Fibroblast of skin of back (primary cell): ENCODE data around the gene DMRTC2.
"Not testable (repeated sequence)": the region's sequence is repeated elsewhere in the genome, so short reads cannot be mapped to it uniquely, and the experiment has no call there.

Source experiments
- DNase-seq: peaks from one replicate; pipeline ENCODE4 v3.0.0-alpha.2; 2013

The DMRTC2 gene

DNA sequence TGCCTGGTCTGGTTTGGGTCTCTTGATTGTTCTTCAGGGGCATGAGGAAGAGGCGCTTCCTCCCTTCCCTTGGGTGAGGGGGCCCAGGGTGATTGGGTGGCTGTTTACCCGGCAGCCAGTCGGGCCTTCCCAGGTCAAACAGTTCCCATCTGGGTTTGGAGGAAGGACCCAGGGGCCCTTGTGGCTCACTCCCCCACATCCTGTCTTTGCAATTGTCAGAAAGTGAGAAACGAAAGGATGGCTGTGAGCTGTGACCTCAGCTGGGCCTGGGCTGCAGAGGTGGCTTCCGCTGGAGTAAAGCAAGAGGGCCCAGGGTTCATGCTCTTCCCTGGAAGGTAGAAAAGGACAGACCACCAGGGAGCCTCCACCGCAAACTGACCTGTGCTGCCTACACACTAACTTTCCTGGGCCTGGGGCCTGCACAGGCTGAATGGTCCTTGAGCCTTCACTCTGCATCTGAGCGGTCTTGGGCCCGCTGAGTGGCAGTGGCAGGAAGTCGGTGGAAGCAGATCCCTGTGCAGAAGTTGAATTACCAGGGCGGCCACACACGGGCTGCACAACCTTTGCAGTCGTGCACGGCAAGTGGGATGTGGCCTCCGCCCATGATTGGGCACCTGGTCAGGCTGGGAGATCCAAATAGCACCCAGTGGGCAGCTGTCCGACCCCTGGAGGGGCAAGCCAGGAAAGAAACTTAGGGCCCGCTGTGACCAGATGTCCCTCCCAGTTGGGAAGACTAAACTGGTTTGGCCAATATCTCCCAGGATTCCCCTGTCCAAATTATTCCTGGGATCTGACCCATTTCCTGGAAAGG lies 26.9 kb downstream of the DMRTC2 start:
- no peak for DNase-seq

DNA sequence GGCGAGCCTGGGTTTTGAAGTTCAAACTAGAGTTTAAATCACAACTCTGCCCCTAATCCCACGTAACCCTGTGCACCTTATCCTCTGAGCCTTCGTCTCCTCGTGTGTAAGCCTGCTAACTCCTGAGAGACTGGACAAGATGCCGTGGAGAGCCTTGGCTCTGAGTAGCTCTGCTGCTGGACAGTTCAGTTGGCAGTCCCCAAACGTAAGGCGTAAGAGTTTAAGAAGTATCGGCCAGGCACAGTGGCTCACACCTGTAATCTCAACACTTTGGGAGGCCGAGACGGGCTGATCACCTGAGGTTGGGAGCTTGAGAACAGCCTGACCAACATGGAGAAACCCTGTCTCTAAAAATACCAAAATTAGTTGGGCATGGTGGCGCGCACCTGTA lies 27.5 kb downstream of the DMRTC2 start:
- DNase-seq = no peak

DNA sequence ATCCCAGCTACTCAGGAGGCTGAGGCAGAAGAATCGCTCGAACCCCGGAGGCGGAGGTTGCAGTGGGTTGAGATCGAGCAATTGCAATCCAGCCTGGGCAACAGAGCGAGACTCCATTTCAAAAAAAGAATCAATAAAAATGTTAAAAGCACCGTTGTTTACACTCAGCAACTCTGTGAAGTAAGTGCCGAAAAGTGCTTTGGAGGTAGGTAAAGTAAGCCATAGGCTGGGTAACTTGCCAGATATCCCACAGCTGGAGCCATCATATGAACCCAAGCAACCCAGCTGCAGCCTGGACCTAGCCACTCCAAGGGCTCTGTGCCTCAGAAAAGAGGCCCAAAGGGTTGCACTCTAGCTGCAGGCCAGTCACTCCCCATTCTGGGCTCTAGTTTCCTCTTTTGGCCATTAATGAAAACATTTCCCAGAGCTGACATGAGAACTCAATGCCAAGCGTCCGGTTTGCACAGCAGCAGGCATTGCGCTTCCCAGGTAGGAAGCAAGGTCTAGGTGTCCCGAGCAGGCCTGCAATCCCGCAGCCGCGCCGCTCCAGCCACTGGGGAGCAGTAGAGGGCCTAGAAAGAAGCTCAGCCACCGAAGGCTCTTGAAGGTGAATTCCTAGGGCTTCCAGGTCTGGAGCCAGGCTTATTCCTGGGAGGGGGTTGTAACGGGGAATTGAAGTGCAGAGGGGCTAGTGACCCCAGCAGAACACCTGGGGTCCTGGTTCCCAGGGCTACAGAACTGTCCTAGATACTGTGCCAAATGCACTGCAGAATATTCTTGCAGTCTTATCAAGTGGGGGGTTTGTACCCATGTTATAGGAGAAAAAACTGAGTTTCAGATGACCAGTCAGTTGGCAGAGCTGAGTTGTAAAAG lies 28.2 kb downstream of the DMRTC2 start:
- DNase-seq = peak; percentile 49

DNA sequence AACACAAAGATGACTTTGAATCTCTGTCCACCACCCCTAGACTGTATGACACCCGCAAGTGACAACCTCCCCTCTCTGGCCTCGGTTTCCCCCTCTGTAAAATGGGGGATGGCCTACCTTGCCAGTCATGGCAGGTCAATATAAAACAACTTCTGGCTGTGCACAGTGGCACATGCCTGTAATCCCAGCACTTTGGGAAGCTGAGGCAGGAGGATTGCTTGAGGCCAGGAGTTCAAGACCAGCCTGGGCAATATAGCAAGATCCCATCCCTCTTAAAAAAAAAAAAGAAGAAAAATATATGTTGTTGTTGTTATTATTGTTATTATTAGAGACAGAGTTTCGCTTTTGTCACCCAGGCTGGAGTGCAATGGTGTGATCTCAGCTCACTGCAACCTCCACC lies 31.1 kb downstream of the DMRTC2 start:
- not testable (repeated sequence) for DNase-seq

DNA sequence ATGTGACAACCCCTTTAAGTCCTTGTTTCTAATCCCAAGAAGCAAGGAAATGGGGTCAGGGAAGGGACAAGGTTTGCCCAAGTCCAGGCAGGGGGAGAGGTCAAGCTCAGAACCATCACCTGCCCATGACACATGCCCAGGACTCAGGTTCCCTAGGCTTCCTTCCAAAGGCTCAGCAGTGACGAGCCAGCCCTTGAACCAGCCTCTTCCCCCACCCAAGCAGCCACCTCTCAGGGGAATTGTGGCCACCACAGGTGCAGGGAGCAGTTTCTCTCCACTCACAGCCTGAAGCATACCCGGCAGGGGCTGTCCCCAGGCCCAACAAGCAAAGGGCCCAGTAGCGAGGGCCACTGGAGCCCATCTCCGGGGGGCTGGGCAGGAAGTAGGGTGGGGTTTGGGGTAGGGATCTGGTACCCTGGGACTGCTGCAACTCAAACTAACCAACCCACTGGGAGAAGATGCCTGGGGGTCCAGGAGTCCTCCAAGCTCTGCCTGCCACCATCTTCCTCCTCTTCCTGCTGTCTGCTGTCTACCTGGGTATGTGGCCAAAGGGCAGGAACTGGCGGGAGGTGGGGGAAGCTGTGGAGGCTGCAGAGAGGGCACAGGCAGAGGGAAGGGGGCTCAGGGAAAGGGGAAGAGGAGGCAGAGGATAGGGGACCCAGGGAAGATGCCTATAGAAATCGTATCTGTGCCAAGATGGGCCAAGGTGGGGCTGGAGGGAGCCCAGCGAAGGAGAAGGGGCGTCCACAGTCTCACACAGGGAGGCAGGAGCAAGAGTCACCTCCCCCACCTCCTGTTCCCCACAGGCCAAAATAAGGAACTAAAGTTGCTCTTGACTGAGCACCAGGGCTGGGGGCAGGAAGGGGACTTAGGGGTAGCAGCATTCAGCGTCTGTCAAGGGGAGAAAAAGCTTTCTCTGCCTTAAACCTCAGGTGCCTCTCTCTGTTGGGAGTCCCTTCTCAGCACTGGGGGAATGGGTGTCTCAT lies 32.3 kb downstream of the DMRTC2 start, which contains the start of gene CD79A:
Gene CD79A (plus strand): TSS at position 433 of the 986 bp plus-strand sequence. CDS start 26 bp downstream, at position 459.
- DNase-seq = no peak

DNA sequence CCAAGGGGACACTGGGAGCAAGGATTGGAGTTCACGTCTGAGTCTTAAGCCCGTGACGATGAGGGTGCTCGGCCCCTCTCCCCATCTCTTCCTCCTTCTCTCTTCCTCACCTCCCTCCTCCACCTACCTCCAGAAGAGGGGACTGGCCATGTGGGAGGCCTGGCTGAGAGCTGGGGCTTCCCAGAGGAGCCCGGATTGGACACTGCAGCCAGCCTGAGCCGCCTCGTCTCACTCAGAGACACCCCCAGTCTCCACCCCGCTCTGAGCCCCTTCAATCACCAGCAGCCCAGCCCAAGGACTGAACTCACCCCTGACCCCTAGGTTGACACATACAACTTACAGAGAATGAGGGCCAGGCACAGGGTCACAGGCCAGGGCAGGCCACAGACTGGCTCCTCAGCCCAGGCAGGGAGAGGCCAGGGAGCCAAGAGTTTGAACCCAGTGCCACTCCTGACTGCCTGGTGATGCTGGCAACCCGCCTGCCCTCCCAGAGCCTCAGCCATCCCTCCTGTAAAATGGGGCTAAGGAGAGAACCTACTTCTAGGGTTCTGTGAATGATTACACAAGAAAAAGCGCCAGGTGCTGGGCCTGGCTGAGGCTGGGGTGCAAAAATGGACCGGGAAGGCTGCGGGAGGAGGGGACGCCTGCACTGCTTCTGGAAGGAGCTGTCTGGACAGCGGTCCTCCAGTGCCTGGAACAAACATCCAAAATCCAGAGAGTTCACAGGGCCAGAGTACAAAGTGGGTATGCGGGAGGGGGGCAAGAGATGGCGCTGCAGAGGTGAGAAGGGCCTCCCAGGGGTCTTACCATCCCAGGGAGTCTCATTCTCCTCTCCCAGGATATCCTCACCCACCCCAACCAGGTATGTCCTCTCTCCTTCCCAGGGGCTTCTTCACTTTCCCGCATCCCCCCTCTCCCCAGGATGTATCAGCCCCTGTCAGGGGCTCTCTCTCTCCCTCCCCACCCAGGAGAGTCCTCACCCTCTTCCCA lies 33.4 kb downstream of the DMRTC2 start:
- no peak for DNase-seq

DNA sequence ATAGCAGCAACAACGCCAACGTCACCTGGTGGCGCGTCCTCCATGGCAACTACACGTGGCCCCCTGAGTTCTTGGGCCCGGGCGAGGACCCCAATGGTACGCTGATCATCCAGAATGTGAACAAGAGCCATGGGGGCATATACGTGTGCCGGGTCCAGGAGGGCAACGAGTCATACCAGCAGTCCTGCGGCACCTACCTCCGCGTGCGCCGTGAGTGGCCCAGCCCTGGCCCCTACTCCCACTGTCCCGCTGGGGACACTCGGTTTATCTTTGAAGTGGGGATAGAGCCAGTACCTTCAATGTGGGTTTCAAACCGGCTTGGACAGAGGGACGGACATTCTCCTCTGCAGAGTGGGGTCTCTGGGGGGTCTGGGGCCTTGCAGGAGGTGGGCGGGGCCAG lies 34.2 kb downstream of the DMRTC2 start:
- DNase-seq = no peak

DNA sequence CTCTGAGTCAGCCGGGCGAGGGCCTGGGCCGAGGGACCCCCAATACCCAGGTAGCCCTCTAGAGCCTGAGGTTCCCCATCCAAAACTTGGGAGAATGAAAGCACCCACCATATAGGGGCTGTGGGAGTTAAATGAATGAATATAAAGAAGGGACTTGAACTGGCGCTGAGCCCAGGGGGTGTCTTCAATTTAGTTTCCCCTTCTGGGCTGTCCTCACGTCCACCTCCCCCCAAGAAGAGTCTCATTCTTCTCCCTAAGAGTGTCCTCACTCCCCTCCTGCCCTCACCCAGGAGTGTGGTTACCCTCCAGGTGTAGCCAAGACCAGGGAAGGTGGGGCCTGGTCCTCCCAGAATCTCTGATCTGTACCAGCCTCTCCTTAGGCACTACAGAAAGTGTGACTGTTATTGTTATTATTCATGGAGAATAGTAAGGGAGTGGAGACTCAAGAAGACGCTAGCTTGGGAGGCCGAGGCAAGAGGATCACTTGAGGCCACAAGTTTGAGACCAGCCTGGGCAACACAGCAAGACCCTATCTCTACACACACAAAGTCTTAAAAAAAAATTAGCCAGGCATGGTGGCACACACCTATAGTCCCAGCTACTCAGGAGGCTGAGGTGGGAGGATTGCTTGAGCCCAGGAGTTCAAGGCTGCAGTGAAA lies 35.0 kb downstream of the DMRTC2 start:
- DNase-seq = no peak

DNA sequence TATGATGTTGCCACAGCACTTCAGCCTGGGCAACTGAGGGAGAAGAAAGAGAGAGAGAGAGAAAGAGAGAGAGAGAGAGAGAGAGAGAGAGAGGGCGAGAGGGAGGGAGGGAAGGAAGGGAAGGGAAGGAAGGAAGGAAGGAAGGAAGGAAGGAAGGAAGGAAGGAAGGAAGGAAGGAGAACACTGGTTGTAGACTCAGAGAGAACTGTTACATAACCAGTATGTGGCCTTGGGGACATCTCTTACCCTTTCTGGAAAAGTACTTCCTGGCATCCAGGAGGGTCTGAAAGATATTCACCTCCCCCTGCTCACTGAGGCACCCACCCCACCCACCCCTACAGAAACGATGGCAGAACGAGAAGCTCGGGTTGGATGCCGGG lies 35.5 kb downstream of the DMRTC2 start:
- DNase-seq = no peak

DNA sequence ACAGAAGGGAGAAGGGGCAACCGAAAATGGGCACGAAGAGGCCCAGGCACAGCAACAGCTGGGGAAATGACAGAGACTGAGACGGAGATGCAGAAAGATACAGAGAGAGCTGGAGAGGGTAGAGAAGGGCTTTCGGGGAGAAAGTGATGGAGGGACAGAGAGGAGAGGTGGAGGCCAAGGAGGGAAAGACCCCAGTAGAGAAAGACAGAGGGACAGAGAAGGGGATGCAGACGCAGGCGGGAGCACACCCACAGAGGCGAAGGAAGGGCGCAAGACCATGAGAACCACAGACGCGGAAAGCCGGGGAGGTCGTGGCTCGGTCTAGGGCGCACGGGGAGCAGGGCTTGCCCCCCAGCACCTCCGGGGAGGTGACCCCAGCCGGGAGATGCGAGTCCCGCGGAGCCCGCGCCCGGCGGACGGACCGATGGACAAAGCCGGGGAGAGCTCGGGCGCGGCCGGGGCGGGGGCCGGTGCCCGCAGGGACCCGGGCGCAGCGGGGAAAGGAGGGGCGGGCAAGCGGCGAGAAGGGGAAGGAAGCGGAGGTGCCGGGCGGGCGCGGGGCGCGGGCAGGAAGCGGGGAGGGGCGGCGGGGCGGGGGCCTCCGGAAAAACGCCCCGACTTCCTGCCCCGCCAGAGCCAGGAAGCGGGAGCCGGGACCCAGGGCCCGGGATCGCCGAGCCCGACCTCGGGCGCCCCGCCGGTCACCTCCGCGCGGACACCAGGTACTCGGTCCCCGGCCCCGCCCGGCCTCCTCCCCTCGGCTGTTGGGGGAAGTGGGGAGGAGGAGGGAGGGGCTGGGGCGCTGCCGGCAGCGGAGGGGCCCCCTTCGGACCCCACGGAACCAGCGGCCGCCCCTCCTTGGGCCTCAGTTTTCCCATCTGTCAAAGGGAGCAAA lies 38.0 kb downstream of the DMRTC2 start, which contains the start of gene ARHGEF1:
Gene ARHGEF1 (plus strand): TSS at position 617 of the 895 bp plus-strand sequence. CDS start 4,899 bp downstream, outside the sequence.
- peak; percentile 40 for DNase-seq

DNA sequence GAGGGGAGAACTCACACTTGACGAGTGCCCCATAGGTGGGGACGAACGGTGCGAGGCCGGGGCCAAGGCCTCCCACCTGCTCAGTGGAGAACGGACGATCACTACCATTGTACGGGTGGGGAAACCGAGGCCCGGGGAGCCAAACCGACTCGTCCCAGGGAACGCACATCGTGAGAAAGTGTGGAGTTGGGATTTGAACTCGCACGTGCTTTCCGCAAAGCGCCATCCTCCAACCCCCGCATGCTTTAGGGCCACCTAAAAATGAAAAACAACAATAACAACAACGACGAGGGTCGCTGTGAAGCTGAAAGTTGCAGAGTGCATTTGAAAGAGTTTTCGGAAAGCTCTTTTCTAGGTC lies 38.6 kb downstream of the DMRTC2 start:
- DNase-seq = no peak

DNA sequence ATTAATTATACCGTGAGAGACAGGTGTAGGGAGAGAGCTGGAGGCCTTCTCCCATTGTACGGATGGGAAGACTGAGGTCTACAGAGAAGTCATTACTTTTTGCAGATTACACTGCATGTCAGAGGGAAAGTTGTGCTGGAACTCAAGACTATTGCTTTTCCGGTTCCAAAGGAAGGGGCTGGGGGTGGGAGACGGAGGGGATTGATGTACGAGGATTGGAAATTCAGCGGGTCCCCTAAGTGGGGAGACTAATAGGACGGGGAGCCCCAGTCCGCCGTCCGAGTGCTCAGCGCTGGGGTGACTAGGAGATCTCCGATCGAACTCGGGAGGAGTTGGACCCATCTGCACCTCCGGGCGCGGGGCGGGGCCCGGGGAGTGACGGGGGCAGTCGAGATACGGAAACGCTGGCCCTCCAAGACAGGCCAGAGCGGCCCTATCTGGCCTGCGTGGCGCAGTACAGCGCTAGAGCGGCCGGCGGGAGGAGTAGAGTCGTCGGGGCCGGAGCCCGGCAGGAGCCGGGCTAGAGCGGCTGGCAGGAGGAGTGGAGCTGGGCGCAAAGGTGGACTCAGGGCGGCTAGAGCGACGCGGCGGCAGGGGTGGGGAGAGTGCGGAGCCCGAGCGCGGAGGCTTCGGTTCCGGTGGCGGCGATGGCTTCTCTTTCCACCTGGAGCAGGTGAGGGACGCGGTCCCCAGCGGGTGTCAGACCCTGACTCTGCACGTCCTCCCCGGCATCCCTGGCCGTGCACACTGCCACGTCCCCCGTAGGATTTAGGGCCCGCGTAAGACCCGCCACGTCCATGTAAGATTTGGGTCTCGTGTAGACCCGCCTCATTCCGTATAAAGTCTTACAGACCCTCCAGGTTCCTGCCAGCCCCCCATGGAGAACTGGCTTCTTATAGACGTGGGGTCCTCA lies 39.2 kb downstream of the DMRTC2 start:
- DNase-seq = peak; percentile 96

DNA sequence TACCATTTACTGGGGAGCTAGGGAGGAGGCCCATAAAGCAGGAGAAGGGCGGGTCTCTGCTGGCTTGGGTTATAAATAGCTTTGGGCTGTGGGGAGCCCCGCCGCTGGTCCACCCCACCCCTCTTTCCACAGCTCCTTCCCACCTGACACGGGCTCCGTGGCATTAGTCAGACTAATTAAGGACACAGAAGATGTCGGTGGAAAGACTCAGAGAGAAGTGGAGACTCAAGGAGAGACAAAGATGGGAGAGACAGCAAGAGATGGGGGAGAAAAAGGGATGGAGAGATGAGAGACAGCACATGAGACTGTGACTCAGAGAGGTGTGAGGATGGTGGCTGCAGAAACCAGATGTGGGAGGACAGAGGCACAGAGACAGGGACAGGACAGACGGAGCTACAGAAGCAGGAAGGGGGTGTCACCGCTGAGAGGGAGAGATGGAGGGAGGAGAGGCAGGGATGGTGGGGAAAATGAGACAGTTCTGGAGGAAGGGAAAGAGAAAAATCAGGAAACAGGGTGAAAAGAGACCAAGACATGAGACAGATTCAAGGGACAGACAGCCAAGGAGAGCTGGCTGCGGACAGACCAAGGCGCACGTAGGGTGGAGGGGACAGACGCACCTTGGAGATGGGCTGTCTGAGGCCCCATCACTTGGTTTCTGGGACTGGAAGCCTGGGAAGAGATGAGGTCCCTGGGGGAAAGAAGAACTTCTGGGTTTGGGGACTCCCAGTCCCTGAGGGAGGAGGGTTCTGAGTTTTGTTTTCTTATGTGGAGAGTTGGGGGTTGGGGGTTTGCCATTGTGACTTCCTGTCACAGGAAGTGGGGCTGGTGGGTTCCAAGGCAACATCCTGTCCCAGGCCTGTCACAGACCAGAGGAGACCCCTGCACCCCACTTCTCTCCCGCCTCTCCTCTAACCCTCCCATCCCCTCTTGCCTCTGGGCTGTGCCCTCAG lies 42.2 kb downstream of the DMRTC2 start:
- no peak for DNase-seq

DNA sequence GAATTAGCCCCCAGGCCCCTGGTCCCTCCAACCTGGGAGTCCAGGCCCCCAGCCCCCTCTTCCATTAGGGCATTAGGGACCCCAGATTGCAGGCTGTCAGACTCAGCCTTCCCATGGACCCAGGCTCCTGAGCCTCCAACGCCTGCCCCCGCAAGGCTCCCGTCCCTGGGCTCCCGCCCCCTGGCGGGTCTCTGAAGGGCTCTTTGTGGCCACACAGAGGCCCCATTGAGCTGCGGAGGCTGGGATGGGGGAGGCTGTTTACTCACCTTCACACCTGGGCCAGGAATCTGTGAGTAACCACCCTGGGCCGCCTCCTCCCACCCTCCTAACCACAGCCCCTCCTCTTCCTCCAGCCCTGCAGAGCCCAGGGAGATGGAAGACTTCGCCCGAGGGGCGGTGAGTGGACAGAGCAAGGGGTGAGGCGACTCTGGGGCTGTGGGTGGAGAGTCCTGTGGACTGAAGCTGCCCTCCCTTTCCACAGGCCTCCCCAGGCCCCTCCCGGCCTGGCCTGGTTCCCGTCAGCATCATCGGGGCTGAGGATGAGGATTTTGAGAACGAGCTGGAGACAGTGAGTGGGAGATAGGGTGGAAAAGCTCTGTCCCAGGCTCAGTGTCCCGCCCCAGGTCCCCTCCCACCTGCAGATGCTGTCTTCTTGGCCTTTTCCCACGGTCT lies 43.0 kb downstream of the DMRTC2 start:
- DNase-seq = no peak

DNA sequence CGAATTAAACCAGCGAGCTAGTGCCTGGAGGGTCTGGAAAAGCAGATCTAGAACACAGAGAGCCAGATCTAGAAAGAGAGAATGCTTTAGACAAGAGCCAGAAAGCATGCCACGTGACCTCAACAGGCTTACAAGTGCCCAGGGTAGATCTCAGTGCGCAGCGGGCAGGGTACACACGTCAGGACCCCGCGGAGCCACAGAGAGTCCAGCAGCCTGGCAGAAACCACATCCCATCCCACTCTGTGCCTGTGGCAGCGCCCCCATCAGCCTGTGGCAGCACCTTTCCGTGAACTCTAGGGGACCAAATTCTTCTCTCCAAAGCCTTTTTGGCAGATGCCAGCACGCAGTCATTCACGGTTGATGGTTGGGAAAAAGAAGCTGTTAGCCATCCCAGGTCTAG lies 44.1 kb downstream of the DMRTC2 start:
- no peak for DNase-seq

DNA sequence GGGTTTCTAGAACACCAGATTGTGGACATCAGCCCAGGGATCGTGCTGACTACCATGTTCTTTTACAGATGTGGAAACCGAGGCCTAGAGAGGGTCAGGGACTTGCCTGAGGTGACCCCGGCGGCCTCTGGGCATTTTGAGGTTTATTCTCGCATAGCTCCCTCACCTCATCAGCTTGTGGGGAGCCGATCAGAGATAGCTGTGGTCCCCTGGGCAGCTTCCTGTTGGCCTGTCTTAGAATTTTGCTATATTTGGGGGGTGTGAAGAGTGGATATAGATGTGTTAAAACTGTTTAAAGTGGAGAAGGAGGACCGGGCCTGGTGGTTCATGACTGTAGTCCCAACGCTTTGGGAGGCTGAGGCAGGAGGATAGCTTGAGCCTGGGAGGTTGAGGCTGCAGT lies 45.1 kb downstream of the DMRTC2 start:
- no peak for DNase-seq

DNA sequence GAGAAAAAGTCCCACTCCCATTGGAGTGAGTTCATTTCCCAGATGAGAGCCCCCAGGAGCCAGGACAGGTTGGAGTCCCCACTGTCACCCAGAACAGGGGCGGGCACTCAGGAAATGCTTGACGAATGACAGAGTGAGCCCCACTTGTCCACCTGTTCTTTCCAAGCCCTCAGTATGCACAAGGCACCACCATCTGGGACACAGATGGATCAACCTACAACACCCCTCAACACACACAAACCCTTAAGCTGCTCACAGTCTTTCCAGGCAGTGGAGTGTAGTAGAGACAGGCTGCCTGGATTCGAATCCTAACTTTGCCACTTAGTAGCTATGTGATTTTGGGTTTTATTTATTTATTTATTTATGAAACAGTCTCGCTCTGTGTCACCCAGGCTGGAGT lies 46.1 kb downstream of the DMRTC2 start:
- DNase-seq = no peak
